ENCODE data around the gene KLHL7.

KLHL7 gene

GRCh38 chr7:23105644-23106056 lies at the start of gene KLHL7:
Gene KLHL7, plus strand, starts transcription at chr7:23105785. Its CDS starts 242 bp downstream, at chr7:23106027.
- TF ChIP-seq GATA2 (IDR thresholded peaks at IDR 0.05; ENCODE audit: low read depth, low read length) (no peak), GATA3 (IDR thresholded peaks at IDR 0.05; ENCODE audit: low read depth, low read length) (no peak)

GRCh38 chr7:23058408-23059096 lies 47.0 kb upstream of the KLHL7 start:
- TF ChIP-seq GATA3 (IDR thresholded peaks at IDR 0.05; ENCODE audit: low read depth, low read length) (no peak), GATA2 (IDR thresholded peaks at IDR 0.05; ENCODE audit: low read depth, low read length) (no peak)

GRCh38 chr7:23061327-23061726 lies 44.3 kb upstream of the KLHL7 start:
- TF ChIP-seq GATA3 (IDR thresholded peaks at IDR 0.05; ENCODE audit: low read depth, low read length) = no peak
- no peak for TF ChIP-seq GATA2 (IDR thresholded peaks at IDR 0.05; ENCODE audit: low read depth, low read length)

- no peak for TF ChIP-seq GATA2 (IDR thresholded peaks at IDR 0.05; ENCODE audit: low read depth, low read length)
- TF ChIP-seq GATA3 (IDR thresholded peaks at IDR 0.05; ENCODE audit: low read depth, low read length) = no peak
Observed at GRCh38 chr7:23062452-23062851, 43.1 kb upstream of the KLHL7 start.

- TF ChIP-seq GATA3 (IDR thresholded peaks at IDR 0.05; ENCODE audit: low read depth, low read length) (no peak), GATA2 (IDR thresholded peaks at IDR 0.05; ENCODE audit: low read depth, low read length) (no peak)
Observed at GRCh38 chr7:23065974-23066373, 39.6 kb upstream of the KLHL7 start.

GRCh38 chr7:23067271-23067670 lies 38.3 kb upstream of the KLHL7 start:
- TF ChIP-seq GATA2 (IDR thresholded peaks at IDR 0.05; ENCODE audit: low read depth, low read length) = no peak
- TF ChIP-seq GATA3 (IDR thresholded peaks at IDR 0.05; ENCODE audit: low read depth, low read length) = no peak

GRCh38 chr7:23072048-23072447 lies 33.5 kb upstream of the KLHL7 start:
- TF ChIP-seq GATA3 (IDR thresholded peaks at IDR 0.05; ENCODE audit: low read depth, low read length) (no peak), GATA2 (IDR thresholded peaks at IDR 0.05; ENCODE audit: low read depth, low read length) (no peak)

- TF ChIP-seq GATA3 (IDR thresholded peaks at IDR 0.05; ENCODE audit: low read depth, low read length) (no peak), GATA2 (IDR thresholded peaks at IDR 0.05; ENCODE audit: low read depth, low read length) (no peak)
Observed at GRCh38 chr7:23072922-23073321, 32.7 kb upstream of the KLHL7 start.

GRCh38 chr7:23074443-23075261 lies 30.9 kb upstream of the KLHL7 start:
- TF ChIP-seq GATA2 (IDR thresholded peaks at IDR 0.05; ENCODE audit: low read depth, low read length) (no peak), GATA3 (IDR thresholded peaks at IDR 0.05; ENCODE audit: low read depth, low read length) (no peak)

- no peak for TF ChIP-seq GATA2 (IDR thresholded peaks at IDR 0.05; ENCODE audit: low read depth, low read length)
- no peak for TF ChIP-seq GATA3 (IDR thresholded peaks at IDR 0.05; ENCODE audit: low read depth, low read length)
Observed at GRCh38 chr7:23075571-23075970, 30.0 kb upstream of the KLHL7 start.

GRCh38 chr7:23076772-23077171 lies 28.8 kb upstream of the KLHL7 start:
- TF ChIP-seq GATA3 (IDR thresholded peaks at IDR 0.05; ENCODE audit: low read depth, low read length) (no peak), GATA2 (IDR thresholded peaks at IDR 0.05; ENCODE audit: low read depth, low read length) (no peak)

- TF ChIP-seq GATA2 (IDR thresholded peaks at IDR 0.05; ENCODE audit: low read depth, low read length) = no peak
- TF ChIP-seq GATA3 (IDR thresholded peaks at IDR 0.05; ENCODE audit: low read depth, low read length) = no peak
Observed at GRCh38 chr7:23093111-23093510, 12.5 kb upstream of the KLHL7 start.

- TF ChIP-seq GATA2 (IDR thresholded peaks at IDR 0.05; ENCODE audit: low read depth, low read length) (no peak), GATA3 (IDR thresholded peaks at IDR 0.05; ENCODE audit: low read depth, low read length) (no peak)
Observed at GRCh38 chr7:23093546-23093945, 12.0 kb upstream of the KLHL7 start.

GRCh38 chr7:23096518-23097290 lies 8.9 kb upstream of the KLHL7 start:
- no peak for TF ChIP-seq GATA3 (IDR thresholded peaks at IDR 0.05; ENCODE audit: low read depth, low read length)
- no peak for TF ChIP-seq GATA2 (IDR thresholded peaks at IDR 0.05; ENCODE audit: low read depth, low read length)

Data from SH-SY5Y (cell line).